SU-DHL-6 (cell line): ENCODE results near the gene LRFN3.
A peak's percentile ranks its signal among the peaks of the same experiment; 100 is the strongest.

Source experiments
- H2AFZ ChIP-seq: fragments of 200-600 bp; sonication (generic); 2 replicates; pipeline ENCODE4 v1.6.1; 2014; ENCODE audit warnings: low read depth, mild to moderate bottlenecking, moderate library complexity, mixed read lengths, antibody characterized with exemption, low read length; ENCODE audit not compliant: severe bottlenecking
- H3F3A ChIP-seq: fragments of 200-600 bp; shearing (Covaris generic); 2 replicates; pipeline ENCODE4 v1.6.0; 2016; ENCODE audit warnings: antibody characterized with exemption, mild to moderate bottlenecking; ENCODE audit not compliant: insufficient read depth
- H3K27ac ChIP-seq: fragments of 200-600 bp; sonication (generic); 2 replicates; pipeline ENCODE4 v1.5.1; 2016; ENCODE audit warnings: low read depth, mild to moderate bottlenecking, low read length, moderate library complexity, mixed read lengths
- H3K27me3 ChIP-seq: fragments of 200-600 bp; sonication (generic), shearing (Covaris generic); 2 replicates; pipeline ENCODE4 v1.6.0; 2014; ENCODE audit warnings: mild to moderate bottlenecking, low read length
- H3K36me3 ChIP-seq: fragments of 200-600 bp; sonication (generic); 2 replicates; pipeline ENCODE4 v1.6.1; 2014; ENCODE audit warnings: mild to moderate bottlenecking, low read length, mixed read lengths
- H3K4me2 ChIP-seq: fragments of 300-600, 200-600 bp; shearing (Covaris generic), sonication (generic); 2 replicates; pipeline ENCODE4 v1.6.0; 2014; ENCODE audit warnings: low read length, low read depth, mild to moderate bottlenecking; ENCODE audit not compliant: poor library complexity, severe bottlenecking
- H3K4me3 ChIP-seq: fragments of 200-600 bp; sonication (generic); 2 replicates; pipeline ENCODE4 v1.5.1; 2014; ENCODE audit warnings: antibody characterized with exemption, low read length, mild to moderate bottlenecking, mixed read lengths; ENCODE audit not compliant: insufficient read depth, poor library complexity, severe bottlenecking
- H3K79me2 ChIP-seq: fragments of 200-600 bp; sonication (generic); 2 replicates; pipeline ENCODE4 v1.6.1; 2014; ENCODE audit warnings: mild to moderate bottlenecking, low read length, moderate library complexity; ENCODE audit not compliant: insufficient read depth
- H3K9ac ChIP-seq: fragments of 200-600 bp; sonication (generic); 2 replicates; pipeline ENCODE4 v1.7.0; 2014; ENCODE audit warnings: mild to moderate bottlenecking, low read length
- H3K9me2 ChIP-seq: fragments of 200-600 bp; sonication (generic); replicated peaks from 2 replicates; pipeline ENCODE4 v1.6.1; 2014; ENCODE audit warnings: low read length; ENCODE audit not compliant: insufficient read depth
- H3K9me3 ChIP-seq: fragments of 200-600 bp; sonication (generic); 2 replicates; pipeline ENCODE4 v1.6.1; 2014; ENCODE audit warnings: low read length, mixed read lengths; ENCODE audit not compliant: insufficient read depth
- H4K20me1 ChIP-seq: fragments of 200-600 bp; sonication (generic); 2 replicates; pipeline ENCODE4 v1.6.1; 2014; ENCODE audit warnings: low read depth, mild to moderate bottlenecking, antibody characterized with exemption, low read length, moderate library complexity, mixed read lengths
- CTCF ChIP-seq: fragments of 200-600 bp; sonication (generic); IDR thresholded peaks from one replicate; pipeline ENCODE4 v1.5.1; 2017; ENCODE audit warnings: antibody characterized with exemption, mild to moderate bottlenecking, low read length, moderate library complexity; ENCODE audit not compliant: insufficient read depth, poor library complexity, severe bottlenecking
- EZH2phosphoT487 ChIP-seq: fragments of 200-600 bp; sonication (generic), shearing (Covaris generic); conservative IDR thresholded peaks from 2 replicates; pipeline ENCODE4 v1.6.1; 2018; ENCODE audit warnings: mild to moderate bottlenecking, antibody characterized with exemption, low read length, moderate library complexity, mixed read lengths

LRFN3 gene

GRCh38 chr19:35901854-35902661 lies 34.1 kb upstream of the LRFN3 start, which contains the start of gene HCST:
TSS of gene HCST (plus strand) at chr19:35902529. CDS start at chr19:35902594, 65 bp downstream.
- Histone ChIP-seq H3K9me3 (no peaks in the 10 kb centered on the region), H3K4me3 (peak within 1 kb of the TSS; percentile 50), H3K36me3 (peaks cover 5% of the 10 kb centered on the region), H3K79me2 (peaks cover 16% of the 10 kb centered on the region), H3K9me2 (no peaks in the 10 kb centered on the region), H3K4me2 (peak within 1 kb of the TSS; percentile 73), H4K20me1 (no peaks in the 10 kb centered on the region), H2AFZ (peak within 1 kb of the TSS; percentile 38), H3K9ac (peak within 1 kb of the TSS; percentile 99), H3K27me3 (no peaks in the 10 kb centered on the region), H3F3A (peaks cover 46% of the 10 kb centered on the region), H3K27ac (peak within 1 kb of the TSS; percentile 98)
- TF ChIP-seq EZH2phosphoT487 (no peak), CTCF (no peak)

- Histone ChIP-seq H3K79me2 (peaks cover 16% of the 10 kb centered on the region), H3K27ac (peak overlapping the region; percentile 98), H3K9me3 (no peaks in the 10 kb centered on the region), H3K9me2 (no peaks in the 10 kb centered on the region), H2AFZ (no peak overlapping the region), H3K4me3 (peak overlapping the region; percentile 50), H3K36me3 (peaks cover 3% of the 10 kb centered on the region; the same call in 1 of the 2 replicates), H4K20me1 (no peaks in the 10 kb centered on the region), H3K27me3 (no peaks in the 10 kb centered on the region), H3F3A (peaks cover 46% of the 10 kb centered on the region), H3K9ac (peak overlapping the region; percentile 99), H3K4me2 (peak overlapping the region; percentile 73)
- TF ChIP-seq CTCF (no peak), EZH2phosphoT487 (no peak)
These were observed 33.2 kb upstream of the LRFN3 start for GRCh38 chr19:35902870-35903475.

GRCh38 chr19:35903550-35904179 lies 32.5 kb upstream of the LRFN3 start:
- peaks cover 9% of the 10 kb centered on the region for H3K79me2 ChIP-seq
- no peak overlapping the region for H2AFZ ChIP-seq

More at GRCh38 chr19:35903550-35904179, 32.5 kb upstream of the LRFN3 start:
- peak overlapping the region; percentile 99 for H3K9ac ChIP-seq
- H3K4me2 ChIP-seq, result peak overlapping the region; percentile 73
- no peaks in the 10 kb centered on the region for H4K20me1 ChIP-seq
- H3F3A ChIP-seq, result peaks cover 46% of the 10 kb centered on the region
- peak overlapping the region; percentile 98 for H3K27ac ChIP-seq
- H3K4me3 ChIP-seq, result peak overlapping the region; percentile 50
- no peaks in the 10 kb centered on the region for H3K9me2 ChIP-seq
- no peaks in the 10 kb centered on the region for H3K27me3 ChIP-seq
- TF ChIP-seq EZH2phosphoT487 (no peak), CTCF (no peak)
- H3K36me3 ChIP-seq, result no peaks in the 10 kb centered on the region
- H3K9me3 ChIP-seq, result no peaks in the 10 kb centered on the region
